Astrocyte (in vitro differentiated cells and primary cell): Measurements from ENCODE around the gene P2RY6.

Experiments used
- CTCF ChIP-seq: IDR thresholded peaks from 2 replicates; pipeline ENCODE4 v1.5.1; 2011; ENCODE audit warnings: low read depth, mild to moderate bottlenecking, inconsistent platforms, low read length, moderate library complexity; ENCODE audit not compliant: insufficient read depth
- EZH2 ChIP-seq: IDR thresholded peaks from 2 replicates; pipeline ENCODE4 v1.6.1; 2012; ENCODE audit warnings: mild to moderate bottlenecking, low read length, inconsistent platforms; ENCODE audit not compliant: insufficient read depth

GRCh38 chr11:73325036-73325981, 53.2 kb downstream of the P2RY6 start:
- TF ChIP-seq CTCF (no peak), EZH2 (no peak)
